Measurements from ENCODE around the gene ASTL.

- TF ChIP-seq POLR2A (IDR thresholded peaks at IDR 0.05) (no peak), CTCF (IDR thresholded peaks at IDR 0.05) (no peak)
Measured at GRCh38 chr2:96156011-96156820, 17.9 kb upstream of the ASTL start.
